GM21381 (cell line): ENCODE results near the gene MRAS.
"Not testable (repeated sequence)": the region's sequence is repeated elsewhere in the genome, so short reads cannot be mapped to it uniquely, and the experiment has no call there.

ENCODE experiments used
- ATAC-seq: cut with Tn5 transposase; IDR thresholded peaks from one replicate; pipeline ENCODE4 v1.9.1; 2021; ENCODE audit warnings: mild to moderate bottlenecking, moderate library complexity; ENCODE audit not compliant: unreplicated experiment

MRAS gene

GRCh38 chr3:138442433-138442832 is 94.1 kb downstream of the MRAS start:
- no peak for ATAC-seq

GRCh38 chr3:138443091-138443490 is 94.7 kb downstream of the MRAS start:
- no peak for ATAC-seq

GRCh38 chr3:138443521-138444503 is 95.4 kb downstream of the MRAS start:
- no peak for ATAC-seq

DNA sequence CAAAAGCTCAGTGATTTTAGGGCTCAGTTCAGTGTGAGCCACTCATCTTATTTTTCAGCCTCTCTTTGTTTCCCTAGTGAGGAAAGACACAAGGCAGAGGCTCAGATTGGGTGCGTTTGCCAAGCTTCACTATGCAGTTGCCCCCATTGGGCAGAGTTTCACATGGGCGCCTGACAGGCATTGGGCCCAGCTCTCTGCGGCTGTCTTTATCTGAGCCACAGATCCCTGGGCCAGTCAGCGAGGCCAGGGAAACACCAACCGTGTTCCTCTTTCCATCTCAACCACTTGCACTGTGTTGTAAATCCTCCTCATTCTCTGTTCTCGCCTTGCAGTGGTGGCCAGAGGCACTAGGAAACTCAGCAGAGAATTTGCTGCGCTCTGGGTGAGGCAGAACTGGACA is 96.9 kb downstream of the MRAS start:
- no peak for ATAC-seq

DNA sequence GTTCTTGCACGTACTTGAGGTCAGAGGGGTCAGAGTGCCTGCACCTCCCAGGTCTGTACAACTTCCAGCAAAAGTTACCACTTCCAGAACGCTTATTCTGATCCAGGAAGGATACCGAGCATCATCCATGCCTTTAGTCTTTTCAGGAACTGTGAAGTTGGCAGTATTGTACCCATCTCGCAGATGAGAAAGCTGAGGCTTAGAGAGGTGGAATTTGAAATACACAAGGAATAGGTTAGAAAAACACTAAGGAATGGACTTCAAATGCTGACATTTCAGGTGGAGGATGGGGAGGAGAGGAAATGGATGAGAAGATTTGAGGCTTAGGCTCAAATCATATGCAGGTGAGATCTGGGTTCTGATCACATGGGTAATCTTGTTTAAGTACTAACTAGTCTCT is 97.3 kb downstream of the MRAS start:
- no peak for ATAC-seq

GRCh38 chr3:138448631-138449030 is 100.3 kb downstream of the MRAS start:
- no peak for ATAC-seq

- ATAC-seq: no peak
Measured at GRCh38 chr3:138449490-138449889, 101.1 kb downstream of the MRAS start.

DNA sequence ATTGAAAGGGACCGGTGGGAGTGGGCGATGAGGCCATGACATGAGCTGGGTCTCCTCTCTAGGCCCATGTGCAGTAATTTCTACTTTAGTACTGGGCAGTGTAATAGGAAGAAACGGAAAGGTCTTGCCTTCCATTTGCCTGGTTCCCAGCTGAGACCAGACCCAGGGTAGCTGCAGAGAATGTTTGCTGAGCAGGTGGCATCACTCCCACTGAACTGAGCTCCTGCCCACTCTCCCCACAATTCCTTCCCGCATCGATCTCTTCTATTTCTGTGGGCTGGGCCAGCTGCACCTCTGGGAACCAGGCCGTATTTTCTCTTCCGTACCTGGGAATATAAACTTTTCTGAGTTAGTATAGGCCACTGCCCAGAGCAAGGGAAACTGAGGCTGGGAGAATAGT is 101.8 kb downstream of the MRAS start:
- no peak for ATAC-seq

GRCh38 chr3:138450704-138451424 is 102.5 kb downstream of the MRAS start:
- no peak for ATAC-seq

GRCh38 chr3:138451595-138452162 is 103.3 kb downstream of the MRAS start:
- ATAC-seq: no peak

- ATAC-seq: no peak
Measured at GRCh38 chr3:138452436-138452835, 104.1 kb downstream of the MRAS start.

DNA sequence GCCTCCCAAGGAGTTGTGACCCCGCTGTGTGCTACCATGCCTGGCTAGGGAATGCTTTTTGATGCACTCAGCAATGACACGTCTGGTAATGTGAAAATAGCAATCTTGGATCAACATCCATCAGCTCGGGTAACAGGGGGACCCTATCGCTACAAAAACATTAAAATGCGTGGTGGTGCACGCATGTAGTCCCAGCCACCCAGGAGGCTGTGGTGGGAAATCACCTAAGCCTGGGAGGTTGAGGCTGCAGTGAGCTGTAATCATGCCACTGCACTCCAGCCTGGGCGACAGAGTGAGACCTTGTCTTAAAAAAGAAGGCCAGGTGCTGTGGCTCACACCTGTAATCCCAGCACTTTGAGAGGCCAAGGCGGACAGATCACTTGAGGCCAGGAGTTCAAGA is 105.6 kb downstream of the MRAS start:
- ATAC-seq: not testable (repeated sequence)
